Activated CD4-positive, alpha-beta T cell treated with anti-CD3 and anti-CD28 coated beads, Interleukin-2, amount 10 ng/mL, durations not matched to agents 24 days and 14 days (primary cell): Measurements from ENCODE around the gene AKR7A2. TPM values are rescaled to one million over a fixed set of nuclear protein-coding genes. Genes with fewer than 3 reads are reported as not detected.
"Not testable (repeated sequence)": the region's sequence is repeated elsewhere in the genome, so short reads cannot be mapped to it uniquely, and the experiment has no call there.

Experiments used
- DNase-seq: peaks from one replicate; pipeline ENCODE4 v3.0.0; 2022
- H3K27ac Mint-ChIP-seq: one replicate; pipeline ENCODE4 v1.8.0; 2022; ENCODE audit warnings: mild to moderate bottlenecking, mixed read lengths
- H3K27me3 Mint-ChIP-seq: one replicate; pipeline ENCODE4 v1.8.0; 2022; ENCODE audit warnings: mixed read lengths
- H3K36me3 Mint-ChIP-seq: one replicate; pipeline ENCODE4 v1.8.0; 2022; ENCODE audit warnings: low read depth, mild to moderate bottlenecking, mixed read lengths
- H3K4me1 Mint-ChIP-seq: one replicate; pipeline ENCODE4 v1.8.0; 2021; ENCODE audit warnings: mixed read lengths
- H3K4me3 Mint-ChIP-seq: one replicate; pipeline ENCODE4 v1.8.0; 2022; ENCODE audit warnings: mild to moderate bottlenecking, moderate library complexity, mixed read lengths
- H3K9me3 Mint-ChIP-seq: one replicate; pipeline ENCODE4 v1.8.0; 2021; ENCODE audit warnings: mixed read lengths
- intact Hi-C: fragments of 100-400 bp; cut with micrococcal nuclease; formaldehyde crosslinking; loops from one replicate; pipeline ENCODE4 v1.15.1; 2023
- total RNA-seq: library from RNA; stranded (reverse); gene quantifications from 2 replicates; pipeline ENCODE4 v1.2.3, GENCODE V29; 2022

The AKR7A2 gene
- total RNA-seq, 1 donor from 2014 or later = 35.4 TPM

- H3K4me1 Mint-ChIP-seq = peaks cover 3% of the 10 kb centered on the region
- intact Hi-C loops = no loop called here
- no peak overlapping the region for H3K27ac Mint-ChIP-seq
- no peak overlapping the region for H3K4me3 Mint-ChIP-seq
- peaks cover 29% of the 10 kb centered on the region for H3K36me3 Mint-ChIP-seq
- no peaks in the 10 kb centered on the region for H3K9me3 Mint-ChIP-seq
- H3K27me3 Mint-ChIP-seq = no peaks in the 10 kb centered on the region
- no peak for DNase-seq
Observed at GRCh38 chr1:19262047-19262446, 49.9 kb downstream of the AKR7A2 start.

- Mint-ChIP-seq H3K9me3 (no peaks in the 10 kb centered on the region), H3K36me3 (peaks cover 43% of the 10 kb centered on the region), H3K4me1 (peaks cover 8% of the 10 kb centered on the region), H3K27me3 (no peaks in the 10 kb centered on the region), H3K27ac (no peak overlapping the region), H3K4me3 (no peak overlapping the region)
- DNase-seq = no peak
- intact Hi-C loops = no loop called here
Observed at GRCh38 chr1:19260211-19261138, 51.5 kb downstream of the AKR7A2 start.

GRCh38 chr1:19258353-19258752 is 53.6 kb downstream of the AKR7A2 start:
- Mint-ChIP-seq H3K27me3 (no peaks in the 10 kb centered on the region), H3K36me3 (peaks cover 54% of the 10 kb centered on the region), H3K27ac (peak overlapping the region; percentile 45), H3K4me3 (no peak overlapping the region), H3K9me3 (no peaks in the 10 kb centered on the region), H3K4me1 (peaks cover 17% of the 10 kb centered on the region)
- no peak for DNase-seq
- intact Hi-C loops = loop anchor here (10.0 kb wide), 2 partner anchors 334 to 386 kb away; partner anchors contain the start of gene NBL1

GRCh38 chr1:19257178-19257914 is 54.6 kb downstream of the AKR7A2 start:
- Mint-ChIP-seq H3K36me3 (peaks cover 60% of the 10 kb centered on the region), H3K4me3 (peak overlapping the region; percentile 60), H3K9me3 (no peaks in the 10 kb centered on the region), H3K27ac (peak overlapping the region; percentile 83), H3K4me1 (peaks cover 22% of the 10 kb centered on the region), H3K27me3 (no peaks in the 10 kb centered on the region)
- no peak for DNase-seq
- intact Hi-C loops = loop anchor here (10.0 kb wide), 2 partner anchors 333 to 387 kb away; partner anchors contain the start of gene NBL1

GRCh38 chr1:19256301-19256700 is 55.6 kb downstream of the AKR7A2 start:
- not testable (repeated sequence) for DNase-seq, H3K27me3 Mint-ChIP-seq, H3K4me3 Mint-ChIP-seq, H3K9me3 Mint-ChIP-seq
- peaks cover 25% of the 10 kb centered on the region for H3K4me1 Mint-ChIP-seq
- peaks cover 64% of the 10 kb centered on the region for H3K36me3 Mint-ChIP-seq
- peak overlapping the region; percentile 51 for H3K27ac Mint-ChIP-seq
- intact Hi-C loops = loop anchor here (10.0 kb wide), 2 partner anchors 332 to 388 kb away; partner anchors contain the start of gene NBL1

GRCh38 chr1:19255288-19255687 is 56.7 kb downstream of the AKR7A2 start:
- peaks cover 29% of the 10 kb centered on the region for H3K4me1 Mint-ChIP-seq
- no peaks in the 10 kb centered on the region for H3K27me3 Mint-ChIP-seq
- peaks cover 65% of the 10 kb centered on the region for H3K36me3 Mint-ChIP-seq
- H3K9me3 Mint-ChIP-seq = no peaks in the 10 kb centered on the region
- intact Hi-C loops = loop anchor here (10.0 kb wide), 2 partner anchors 330 to 390 kb away; partner anchors contain the start of gene NBL1
- no peak overlapping the region for H3K27ac Mint-ChIP-seq
- H3K4me3 Mint-ChIP-seq = no peak overlapping the region
- no peak for DNase-seq

GRCh38 chr1:19254416-19254815 is 57.5 kb downstream of the AKR7A2 start:
- Mint-ChIP-seq H3K27ac (no peak overlapping the region), H3K4me1 (peaks cover 32% of the 10 kb centered on the region), H3K9me3 (no peaks in the 10 kb centered on the region), H3K4me3 (no peak overlapping the region), H3K36me3 (peaks cover 56% of the 10 kb centered on the region), H3K27me3 (no peaks in the 10 kb centered on the region)
- DNase-seq = no peak
- intact Hi-C loops = loop anchor here (10.0 kb wide), 2 partner anchors 330 to 390 kb away; partner anchors contain the start of gene NBL1

Other genes with a start within 250 kb of the AKR7A2 start
- 145 and 162 TPM in 2 replicates for gene UBR4, start 101.9 kb downstream of the AKR7A2 start, total RNA-seq
- gene EMC1, start 60.6 kb downstream of the AKR7A2 start, total RNA-seq = 67.9 and 71.1 TPM in 2 replicates
- 132 and 135 TPM in 2 replicates for gene MRTO4, start 60.3 kb downstream of the AKR7A2 start, total RNA-seq
- gene AKR7A3, start 23.4 kb downstream of the AKR7A2 start, total RNA-seq = 1.8 and 2.5 TPM in 2 replicates
- gene SLC66A1, start 182 bp upstream of the AKR7A2 start, total RNA-seq = 9.2 and 10.1 TPM in 2 replicates
- gene CAPZB, start 173.4 kb upstream of the AKR7A2 start, total RNA-seq = 291 and 297 TPM in 2 replicates